Measurements from ENCODE around the gene TTLL1.
A peak's percentile ranks its signal among the peaks of the same experiment; 100 is the strongest.
"Not testable (repeated sequence)": the region's sequence is repeated elsewhere in the genome, so short reads cannot be mapped to it uniquely, and the experiment has no call there.

Gene TTLL1

DNA sequence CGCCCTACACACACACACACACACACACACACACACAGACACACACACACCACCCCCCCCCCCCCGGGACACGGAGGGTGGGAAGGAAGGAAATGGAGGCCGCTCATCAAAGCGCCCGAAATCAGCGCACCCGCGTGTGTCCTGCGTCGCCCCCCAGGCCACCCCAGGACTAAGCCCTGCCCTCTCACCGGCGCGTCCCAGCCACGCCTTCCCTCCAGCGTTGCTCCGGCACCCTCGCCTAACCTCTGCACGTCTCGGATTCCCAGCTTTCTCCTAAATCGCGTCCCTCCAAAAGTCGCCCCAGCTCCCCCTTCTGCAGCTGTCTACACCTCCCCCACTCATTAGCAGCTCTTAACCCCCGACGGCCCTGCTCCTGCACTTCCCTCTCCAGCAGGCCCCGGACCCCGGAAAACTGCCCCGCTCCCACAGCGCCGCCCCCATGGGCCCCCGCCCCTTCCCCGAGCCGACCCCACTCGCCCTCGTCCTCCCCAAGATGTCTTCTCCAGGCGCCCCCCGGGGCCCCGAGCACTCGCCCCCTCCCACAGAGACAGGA is 74.8 kb downstream of the TTLL1 start:
- DNase-seq (ENCODE audit: low read depth in 1 of 2, low spot score in 1 of 2), result peak in 1 of 2 donors; percentile 13

- no peak for DNase-seq (ENCODE audit: low read depth in 1 of 2, low spot score in 1 of 2)
Measured at GRCh38 chr22:43013355-43014315, 75.6 kb downstream of the TTLL1 start.

GRCh38 chr22:43012390-43012789 is 76.8 kb downstream of the TTLL1 start:
- DNase-seq (ENCODE audit: low read depth in 1 of 2, low spot score in 1 of 2), result no peak

- DNase-seq (ENCODE audit: low read depth in 1 of 2, low spot score in 1 of 2), result no peak
Measured at GRCh38 chr22:43011079-43011478, 78.1 kb downstream of the TTLL1 start.

DNA sequence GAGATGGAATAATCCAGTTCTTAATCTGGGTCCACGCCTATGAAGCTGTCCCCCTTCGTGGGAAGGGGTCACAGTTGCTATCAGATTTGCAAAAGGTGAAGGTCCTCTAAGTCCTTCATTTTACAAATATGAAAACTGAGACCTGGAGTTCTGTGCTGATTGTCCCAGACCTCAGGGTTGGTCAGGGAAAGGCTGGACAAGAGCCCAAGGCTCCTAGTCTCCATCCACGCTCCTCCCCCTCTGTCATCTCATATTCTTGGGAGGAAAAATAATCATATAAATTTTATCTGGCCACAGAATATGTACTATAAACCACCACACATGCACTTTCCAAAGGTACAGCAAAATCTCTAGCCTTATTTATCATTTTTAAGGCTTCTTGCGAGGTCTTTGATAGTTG is 79.7 kb downstream of the TTLL1 start:
- DNase-seq (ENCODE audit: low read depth in 1 of 2, low spot score in 1 of 2), result no peak

DNA sequence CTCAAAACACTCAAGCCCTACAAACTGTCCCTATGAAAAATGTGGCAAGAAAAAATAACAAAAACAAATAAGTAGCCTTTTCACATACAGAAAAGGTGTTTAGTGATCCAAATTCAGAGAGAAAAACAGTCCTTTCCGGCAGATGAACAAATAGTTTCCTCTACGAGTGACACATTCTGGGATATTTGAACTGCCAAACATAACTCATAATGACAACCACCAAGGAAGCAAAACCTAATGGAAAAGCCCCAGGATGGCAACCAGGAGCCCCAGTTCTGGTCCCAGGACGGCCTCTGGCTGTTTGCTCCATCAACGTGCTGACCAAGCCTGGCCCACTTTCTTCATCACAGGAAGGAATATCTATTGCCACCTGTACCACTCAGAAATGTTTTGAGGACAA is 80.3 kb downstream of the TTLL1 start:
- no peak for DNase-seq (ENCODE audit: low read depth in 1 of 2, low spot score in 1 of 2)

DNA sequence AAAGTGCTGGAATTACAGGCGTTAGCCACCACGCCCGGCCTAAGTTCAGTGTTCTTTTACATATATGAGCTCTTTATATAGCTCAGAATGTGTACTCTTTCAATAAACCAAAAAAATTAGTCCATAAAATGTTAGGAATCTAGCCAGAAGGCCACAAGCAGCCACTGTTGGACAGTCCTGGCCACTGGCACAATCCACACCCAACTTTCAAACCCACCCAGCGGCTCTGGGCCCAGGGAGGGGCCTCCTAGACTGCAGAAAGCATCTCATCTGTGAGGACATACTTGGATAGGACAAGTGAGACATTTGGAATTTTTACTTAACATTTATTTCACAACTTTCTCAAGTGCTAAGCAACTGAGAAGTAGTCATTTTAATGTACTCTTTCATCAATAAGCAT is 80.7 kb downstream of the TTLL1 start:
- no peak for DNase-seq (ENCODE audit: low read depth in 1 of 2, low spot score in 1 of 2)

- no peak for DNase-seq (ENCODE audit: low read depth in 1 of 2, low spot score in 1 of 2)
Measured at GRCh38 chr22:43007519-43008102, 81.6 kb downstream of the TTLL1 start.

DNA sequence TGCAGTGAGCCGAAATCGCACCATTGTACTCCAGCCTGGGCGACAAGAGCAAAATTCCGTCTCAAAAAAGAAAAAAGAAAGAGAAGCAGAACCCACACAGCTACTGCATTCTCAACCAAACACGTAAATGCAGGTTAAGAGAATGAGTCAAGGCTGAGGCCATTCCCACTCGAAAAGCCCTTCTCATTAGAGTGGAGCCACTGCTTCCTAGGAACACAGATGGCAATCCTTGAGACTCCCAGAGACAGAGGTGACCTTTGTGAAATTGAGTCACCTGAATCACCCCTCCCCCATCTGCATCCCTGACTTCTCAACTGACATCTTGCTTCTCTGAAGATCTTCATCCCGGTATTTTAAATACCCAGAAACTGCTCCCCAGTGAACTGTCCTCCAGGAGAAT is 82.4 kb downstream of the TTLL1 start:
- DNase-seq (ENCODE audit: low read depth in 1 of 2, low spot score in 1 of 2), result no peak

- no peak for DNase-seq (ENCODE audit: low read depth in 1 of 2, low spot score in 1 of 2)
Measured at GRCh38 chr22:43006016-43006505, 83.1 kb downstream of the TTLL1 start.

- DNase-seq (ENCODE audit: low read depth in 1 of 2, low spot score in 1 of 2), result no peak
Measured at GRCh38 chr22:43005106-43005505, 84.1 kb downstream of the TTLL1 start.

DNA sequence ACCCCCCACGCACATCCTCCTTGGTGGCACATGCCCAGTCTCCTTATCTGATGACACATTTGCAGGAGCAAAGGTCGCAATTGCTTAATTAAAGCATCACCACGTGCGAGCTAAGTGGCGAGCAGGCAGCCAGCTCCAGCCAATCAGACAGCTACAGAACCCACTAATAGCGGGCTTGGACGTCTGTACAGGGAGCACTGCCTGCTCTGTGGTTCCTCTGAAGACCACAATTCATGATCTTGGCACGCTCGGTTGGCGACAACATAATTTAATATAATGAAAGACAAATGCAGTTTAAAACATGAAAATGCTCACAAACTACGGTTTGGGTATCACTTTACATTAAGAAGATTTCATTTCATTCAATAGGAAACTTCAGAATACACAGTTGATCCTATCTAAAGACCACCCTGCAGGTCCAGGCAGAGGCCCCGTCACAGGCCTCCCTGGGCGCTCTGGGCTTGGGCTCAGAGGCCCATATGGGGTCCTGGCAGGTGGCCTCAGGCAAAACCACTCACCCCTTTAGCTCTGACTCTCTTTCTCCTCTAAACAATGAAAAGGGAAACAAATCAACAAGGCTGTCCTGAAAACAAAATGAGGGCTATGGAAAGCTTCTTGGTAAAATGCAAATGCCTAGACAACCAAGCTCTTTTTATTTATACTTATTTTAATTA is 84.7 kb downstream of the TTLL1 start:
- no peak for DNase-seq (ENCODE audit: low read depth in 1 of 2, low spot score in 1 of 2)

GRCh38 chr22:43002202-43002586 is 87.0 kb downstream of the TTLL1 start:
- no peak for DNase-seq (ENCODE audit: low read depth in 1 of 2, low spot score in 1 of 2)

DNA sequence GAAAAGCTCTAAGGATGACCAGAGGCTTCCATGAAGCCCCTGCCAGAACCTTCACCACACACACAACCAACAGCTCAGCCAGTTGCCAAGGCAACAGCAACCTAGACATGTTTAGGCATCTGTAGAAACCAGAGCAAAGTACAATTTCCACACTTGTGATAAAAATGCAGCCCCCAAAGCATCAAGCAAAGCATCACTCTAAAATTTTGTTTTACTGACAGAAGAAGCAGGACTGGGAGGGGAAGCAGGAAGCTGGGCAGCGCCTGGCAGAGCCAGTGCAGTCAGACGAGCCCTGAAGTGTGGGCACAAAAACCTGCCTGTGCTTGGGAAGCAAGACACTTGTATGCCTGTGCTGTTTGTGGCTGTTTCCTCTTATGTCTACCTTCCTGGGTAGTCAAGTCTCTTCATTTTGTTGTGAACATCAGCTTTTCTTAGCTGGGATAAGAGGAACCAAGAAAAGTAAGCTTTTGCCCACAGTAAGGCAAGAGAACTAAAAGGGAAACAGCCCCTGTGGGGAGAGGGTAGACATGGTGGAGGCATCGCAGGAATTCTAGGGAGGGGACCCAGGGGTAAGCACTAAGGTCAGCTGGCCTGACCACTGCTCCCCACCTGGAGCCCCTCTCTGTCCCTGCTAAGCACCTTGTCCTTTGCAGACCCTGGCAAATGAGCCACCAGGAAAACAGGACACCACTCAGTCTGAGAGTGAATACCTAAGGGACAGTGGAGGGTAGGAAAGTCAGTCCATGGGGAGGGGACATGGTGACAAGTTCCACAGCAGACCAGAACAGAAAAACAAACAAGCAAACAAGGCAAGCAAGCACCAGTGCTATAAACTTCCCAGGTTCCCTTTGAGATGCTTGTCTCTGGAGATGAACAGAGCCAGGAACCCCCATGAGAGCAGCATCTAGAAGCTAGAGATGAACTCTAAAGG is 87.7 kb downstream of the TTLL1 start:
- DNase-seq (ENCODE audit: low read depth in 1 of 2, low spot score in 1 of 2), result no peak

DNA sequence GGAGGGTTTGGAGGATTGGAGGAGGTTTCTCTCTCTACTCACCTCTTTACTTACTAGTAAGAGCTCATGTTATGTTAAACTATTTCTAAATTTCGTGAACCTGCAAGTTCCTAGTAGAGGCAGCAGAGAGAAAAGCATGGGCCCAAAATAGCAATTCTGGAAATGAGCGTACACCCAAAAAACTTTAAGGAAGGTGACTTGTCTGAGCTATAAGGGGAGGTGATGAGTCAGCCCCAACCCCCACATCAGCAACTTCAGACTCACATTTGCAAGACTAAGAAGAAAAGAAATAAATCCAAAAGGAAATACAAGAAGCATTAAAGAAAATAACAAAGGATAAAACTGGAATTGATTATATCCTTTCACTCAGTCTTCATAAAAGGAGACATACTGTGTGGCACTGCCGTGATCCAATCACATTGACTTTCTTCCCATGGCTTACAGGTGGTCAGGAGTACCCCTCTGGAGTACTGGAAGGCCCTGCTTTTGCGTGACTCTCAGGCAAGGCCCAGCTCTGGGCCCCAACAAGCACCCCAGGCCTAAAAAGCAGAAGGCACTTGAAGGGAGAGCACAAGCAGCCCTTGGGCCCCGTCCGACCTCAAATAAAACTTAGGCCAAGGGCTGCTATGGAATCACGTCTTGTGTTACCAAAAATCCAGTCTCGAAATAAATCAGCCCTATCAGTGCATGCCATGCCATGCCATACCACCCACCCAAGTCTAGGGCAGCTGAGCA is 88.6 kb downstream of the TTLL1 start:
- no peak for DNase-seq (ENCODE audit: low read depth in 1 of 2, low spot score in 1 of 2)

- DNase-seq (ENCODE audit: low read depth in 1 of 2, low spot score in 1 of 2), result no peak
Measured at GRCh38 chr22:42997582-42998090, 91.6 kb downstream of the TTLL1 start.

DNA sequence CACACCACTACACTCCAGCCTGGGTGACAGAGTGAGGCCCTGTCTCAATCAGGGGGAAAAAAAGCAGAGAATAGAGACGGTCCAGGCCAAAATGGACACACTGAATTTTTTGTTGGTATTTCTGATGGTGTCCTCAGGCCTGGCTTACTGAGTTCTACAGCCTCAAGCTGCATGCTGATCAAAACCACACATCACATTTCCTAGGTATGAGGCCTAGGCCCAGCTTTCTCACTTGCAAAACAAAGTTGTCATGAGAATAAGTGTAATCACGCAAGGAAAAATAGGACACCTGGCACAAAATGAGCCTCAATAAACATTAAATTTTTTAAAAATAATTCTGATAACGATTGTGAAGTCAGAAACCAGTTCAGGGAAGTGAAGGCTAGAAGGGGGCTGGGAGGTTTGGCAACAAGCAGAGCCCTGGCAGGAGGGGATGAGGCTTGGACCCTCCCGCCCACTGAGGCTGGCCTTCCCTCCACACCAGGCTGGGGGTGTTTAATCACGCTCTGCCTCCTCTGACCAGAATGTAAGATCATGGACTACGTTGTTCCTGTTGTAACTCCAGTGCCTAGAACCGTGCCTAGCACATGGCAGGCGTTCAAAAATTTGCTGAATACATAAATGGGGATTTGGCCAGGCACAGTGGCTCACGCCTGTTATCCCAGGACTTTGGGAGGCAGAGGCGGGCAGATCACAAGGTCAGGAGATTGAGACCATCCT is 92.4 kb downstream of the TTLL1 start:
- DNase-seq (ENCODE audit: low read depth in 1 of 2, low spot score in 1 of 2), result no peak

- not testable (repeated sequence) for DNase-seq (ENCODE audit: low read depth in 1 of 2, low spot score in 1 of 2)
Measured at GRCh38 chr22:42995654-42996053, 93.5 kb downstream of the TTLL1 start.

Data from stimulated activated CD4-positive, alpha-beta T cell treated with anti-CD3 and anti-CD28 coated beads, Interleukin-15, amount 100 ng/mL, for 1 hour (primary cell).